GM23338 (cell line): ENCODE results near the gene ATF3. TPM values are rescaled to one million over a fixed set of nuclear protein-coding genes. Genes with fewer than 3 reads are reported as not detected.

Experiments
- ATAC-seq: fragments of 200-7000 bp; cut with Tn5 transposase; 3 replicates; pipeline ENCODE4 v1.9.1; 2020
- DNase-seq: peaks from one replicate; pipeline ENCODE4 v3.0.0-alpha.2; 2015; ENCODE audit warnings: low spot score
- H2AFZ ChIP-seq: fragments of 200-600 bp; sonication (generic); 2 replicates; pipeline ENCODE4 v1.8.0; 2016; ENCODE audit warnings: antibody characterized with exemption, mild to moderate bottlenecking, moderate library complexity
- H3F3A ChIP-seq: fragments of 200-600 bp; sonication (generic); replicated peaks from 2 replicates; pipeline ENCODE4 v1.8.0; 2017; ENCODE audit warnings: antibody characterized with exemption, mixed run types, low read depth
- H3K27ac ChIP-seq: fragments of 200-600 bp; sonication (generic); 2 replicates; pipeline ENCODE4 v1.6.1; 2016; ENCODE audit warnings: low read depth
- H3K27me3 ChIP-seq: fragments of 200-600 bp; sonication (generic); 2 replicates; pipeline ENCODE4 v1.8.0; 2016; ENCODE audit warnings: mild to moderate bottlenecking, mixed run types, moderate library complexity; ENCODE audit not compliant: insufficient read depth
- H3K36me3 ChIP-seq: fragments of 200-600 bp; sonication (generic); 2 replicates; pipeline ENCODE4 v1.8.0; 2016; ENCODE audit warnings: mild to moderate bottlenecking; ENCODE audit not compliant: insufficient read depth
- H3K4me1 ChIP-seq: fragments of 200-600 bp; sonication (generic); 2 replicates; pipeline ENCODE4 v1.8.0; 2016; ENCODE audit warnings: mild to moderate bottlenecking, moderate library complexity; ENCODE audit not compliant: insufficient read depth
- H3K4me2 ChIP-seq: fragments of 200-600 bp; sonication (generic); 2 replicates; pipeline ENCODE4 v1.7.1; 2017; ENCODE audit warnings: mixed run types
- H3K4me3 ChIP-seq: fragments of 200-600 bp; sonication (generic); 2 replicates; pipeline ENCODE4 v1.6.1; 2016; ENCODE audit warnings: mixed run types
- H3K79me2 ChIP-seq: fragments of 200-600 bp; sonication (generic); replicated peaks from 2 replicates; pipeline ENCODE4 v1.8.0; 2017; ENCODE audit warnings: mild to moderate bottlenecking; ENCODE audit not compliant: insufficient read depth
- H3K9me2 ChIP-seq: fragments of 200-600 bp; sonication (generic); 2 replicates; pipeline ENCODE4 v1.8.0; 2017; ENCODE audit not compliant: insufficient read depth
- H4K20me1 ChIP-seq: fragments of 200-600 bp; sonication (generic); replicated peaks from 2 replicates; pipeline ENCODE4 v1.8.0; 2017; ENCODE audit warnings: mild to moderate bottlenecking; ENCODE audit not compliant: insufficient read depth
- H3K27ac Mint-ChIP-seq: 2 replicates; pipeline ENCODE4 v1.8.0; 2020; ENCODE audit warnings: inconsistent platforms, mild to moderate bottlenecking, moderate library complexity, mixed read lengths
- H3K27me3 Mint-ChIP-seq: 3 replicates; pipeline ENCODE4 v1.8.0; 2022; ENCODE audit warnings: low read depth, mild to moderate bottlenecking, moderate library complexity, mixed read lengths, inconsistent platforms; ENCODE audit not compliant: insufficient read depth, poor library complexity
- H3K36me3 Mint-ChIP-seq: 3 replicates; pipeline ENCODE4 v1.8.0; 2021; ENCODE audit warnings: low read depth, mild to moderate bottlenecking, inconsistent platforms, moderate library complexity, mixed read lengths
- H3K4me1 Mint-ChIP-seq: 3 replicates; pipeline ENCODE4 v1.8.0; 2020; ENCODE audit warnings: mild to moderate bottlenecking, inconsistent platforms, mixed read lengths
- H3K4me3 Mint-ChIP-seq: 3 replicates; pipeline ENCODE4 v1.8.0; 2021; ENCODE audit warnings: moderate library complexity, mild to moderate bottlenecking, inconsistent platforms, mixed read lengths
- H3K9me3 Mint-ChIP-seq: 3 replicates; pipeline ENCODE4 v1.8.0; 2020; ENCODE audit warnings: moderate library complexity, mild to moderate bottlenecking, inconsistent platforms, mixed read lengths
- ETS1 ChIP-seq: IDR thresholded peaks from 2 replicates; pipeline ENCODE4 v1.6.1; 2016; ENCODE audit warnings: antibody characterized with exemption
- EZH2 ChIP-seq: fragments of 200-600 bp; sonication (generic); IDR thresholded peaks from one replicate; pipeline ENCODE4 v1.8.0; 2017; ENCODE audit warnings: antibody characterized with exemption, mild to moderate bottlenecking, low read depth; ENCODE audit not compliant: unreplicated experiment
- EZH2phosphoT487 ChIP-seq: fragments of 200-600 bp; sonication (generic); IDR thresholded peaks from one replicate; pipeline ENCODE4 v1.8.1; 2018; ENCODE audit warnings: antibody characterized with exemption; ENCODE audit not compliant: unreplicated experiment
- JUNB ChIP-seq: IDR thresholded peaks from one replicate; pipeline ENCODE4 v1.6.1; 2016; ENCODE audit warnings: antibody characterized with exemption; ENCODE audit not compliant: unreplicated experiment
- NANOG ChIP-seq: IDR thresholded peaks from 2 replicates; pipeline ENCODE4 v1.6.1; 2016; ENCODE audit warnings: antibody characterized with exemption, borderline replicate concordance
- POLR2AphosphoS5 ChIP-seq: IDR thresholded peaks from 2 replicates; pipeline ENCODE4 v1.6.1; 2016; ENCODE audit warnings: antibody characterized with exemption, low read depth
- REST ChIP-seq: IDR thresholded peaks from one replicate; pipeline ENCODE4 v1.6.1; 2018; ENCODE audit warnings: antibody characterized with exemption; ENCODE audit not compliant: unreplicated experiment
- STAT1 ChIP-seq: IDR thresholded peaks from one replicate; pipeline ENCODE4 v1.6.1; 2016; ENCODE audit warnings: antibody characterized with exemption; ENCODE audit not compliant: unreplicated experiment
- ZNF114 ChIP-seq: fragments of 250-450 bp; sonication (Bioruptor Pico); IDR thresholded peaks from 2 replicates; pipeline ENCODE4 v1.5.0; 2020; ENCODE audit warnings: mild to moderate bottlenecking, moderate library complexity
- ZNF331 ChIP-seq: fragments of 250-450 bp; sonication (Bioruptor Pico); IDR thresholded peaks from 2 replicates; pipeline ENCODE4 v1.5.0; 2020; ENCODE audit warnings: low read depth, mild to moderate bottlenecking, moderate library complexity
- ZNF462 ChIP-seq: fragments of 250-450 bp; sonication (Bioruptor Pico); IDR thresholded peaks from 2 replicates; pipeline ENCODE4 v1.5.0; 2020; ENCODE audit warnings: mild to moderate bottlenecking, moderate library complexity
- polyA plus RNA-seq: library from polyadenylated mRNA; unstranded; fragments of >200 nt; fragmentation: Nextera tagmentation; extraction: Ambion mirVana; gene quantifications from 2 replicates; pipeline ENCODE4 v1.2.1, GENCODE V29; 2016
- total RNA-seq: library from RNA; depleted of rRNA; stranded (reverse); fragments of >200 nt; shearing (Covaris generic); gene quantifications from 2 replicates; pipeline ENCODE4 v1.2.3, GENCODE V29; 2014

ATF3 gene
- total and polyA plus RNA-seq, 2 experiments from 2014 or later: 12.6 to 17.2 TPM

GRCh38 chr1:212620293-212620692 lies 11.7 kb downstream of the ATF3 start:
- Histone ChIP-seq H3K27me3 (no peaks in the 10 kb centered on the region), H3K4me1 (no peaks in the 10 kb centered on the region), H3K9me2 (no peaks in the 10 kb centered on the region), H2AFZ (no peak overlapping the region), H4K20me1 (0 out of 2 replicates have a peak, but pooled peaks cover 6% of the 10 kb centered on the region), H3F3A (no peaks in the 10 kb centered on the region), H3K27ac (no peak overlapping the region), H3K4me2 (no peak overlapping the region), H3K4me3 (no peak overlapping the region), H3K36me3 (peaks cover 34% of the 10 kb centered on the region), H3K79me2 (no peaks in the 10 kb centered on the region)
- Mint-ChIP-seq H3K36me3 (peaks cover 56% of the 10 kb centered on the region), H3K4me3 (no peak overlapping the region), H3K9me3 (no peaks in the 10 kb centered on the region), H3K27ac (no peak overlapping the region), H3K4me1 (peaks cover 6% of the 10 kb centered on the region), H3K27me3 (peaks cover 7% of the 10 kb centered on the region)
- TF ChIP-seq STAT1 (no peak), NANOG (no peak), JUNB (no peak), ETS1 (no peak), ZNF114 (CRISPR knock-in tag) (no peak), EZH2 (no peak), REST (no peak), EZH2phosphoT487 (no peak), POLR2AphosphoS5 (no peak), ZNF462 (CRISPR knock-in tag) (no peak), ZNF331 (CRISPR knock-in tag) (no peak)
- DNase-seq (no peak), ATAC-seq (no peak)
